Vagina (tissue), 2 donors: Measurements from ENCODE around the gene XPO4.

Source experiments
- CTCF ChIP-seq, 3 experiments: fragments of 450-650 bp in 2 of 3; fragments of 200-600 bp in 1 of 3; sonication (generic) in 1 of 3; IDR thresholded peaks; one replicate each; pipeline ENCODE4 v1.5.1; 2017 to 2019; ENCODE audit warnings: antibody characterized with exemption in 3 of 3, mild to moderate bottlenecking in 2 of 3, moderate library complexity in 2 of 3
- POLR2A ChIP-seq, 2 donors: fragments of 450-650 bp; IDR thresholded peaks; one replicate each; pipeline ENCODE4 v1.6.1; 2017; ENCODE audit warnings: antibody characterized with exemption in 2 of 2, mild to moderate bottlenecking in 2 of 2, moderate library complexity in 2 of 2
- POLR2AphosphoS5 ChIP-seq, 2 donors: sonication (generic); formaldehyde crosslinking; IDR thresholded peaks; one replicate each; pipeline ENCODE4 v1.9.0; 2017; ENCODE audit warnings: antibody characterized with exemption in 2 of 2, mild to moderate bottlenecking in 2 of 2, low read depth in 1 of 2; ENCODE audit not compliant: insufficient read depth in 1 of 2

GRCh38 chr13:20775961-20776360 is 126.6 kb downstream of the XPO4 start:
- TF ChIP-seq CTCF (IDR thresholded peaks at IDR 0.05) (no peak), POLR2A (IDR thresholded peaks at IDR 0.05) (no peak), POLR2AphosphoS5 (IDR thresholded peaks at IDR 0.05; ENCODE audit: insufficient read depth in 1 of 2, low read depth in 1 of 2) (no peak)
